HG03558 (cell line): ENCODE measurements around the gene RAB23.

Experiments used
- ATAC-seq: cut with Tn5 transposase; IDR thresholded peaks from one replicate; pipeline ENCODE4 v1.9.1; 2021; ENCODE audit warnings: moderate number of reproducible peaks; ENCODE audit not compliant: unreplicated experiment; ENCODE audit errors: extremely low read depth

Gene RAB23

DNA sequence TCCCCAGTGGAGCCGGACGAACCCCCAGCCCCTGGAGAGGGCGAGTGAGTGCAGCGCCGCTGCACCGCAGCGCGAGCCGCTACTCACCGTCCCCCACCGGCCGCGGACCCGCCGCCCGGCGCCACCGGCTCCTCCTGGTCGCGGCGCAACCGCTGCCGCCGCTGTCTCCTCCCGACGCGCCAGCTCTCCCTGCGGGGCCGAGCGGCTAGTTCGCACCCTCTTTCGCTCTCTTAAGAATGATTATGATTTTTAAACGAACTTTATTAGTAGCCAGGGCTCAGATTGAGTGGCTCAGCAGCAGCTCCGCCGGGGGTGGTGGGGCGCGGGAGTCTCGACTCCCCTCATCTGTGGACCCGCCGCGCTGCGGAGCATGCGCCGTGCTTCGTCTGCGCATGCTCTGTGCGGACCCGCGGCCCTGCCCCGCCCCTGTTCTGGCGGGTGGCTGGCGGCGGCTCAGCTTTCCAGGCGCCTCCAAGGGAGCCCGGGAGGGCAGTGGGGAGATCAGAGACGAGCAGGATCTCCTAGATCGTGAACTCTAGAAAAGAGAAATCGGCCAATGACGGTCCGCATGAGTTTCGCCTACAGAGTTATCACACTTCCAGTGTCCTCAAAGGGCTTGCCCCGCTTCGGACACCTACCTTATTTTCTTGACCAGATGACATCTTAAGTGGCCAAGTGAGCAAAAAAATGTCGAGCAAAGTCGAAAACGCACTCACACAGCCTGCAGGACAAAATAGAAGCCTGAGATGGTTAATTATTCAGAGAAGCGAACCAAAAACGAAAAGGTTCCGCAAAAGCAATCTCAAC, at the start of gene RAB23:
Gene RAB23, minus strand, starts transcription at position 372 of the 807 bp plus-strand sequence. CDS start 11,927 bp downstream, outside the sequence.
- peak; percentile 88 for ATAC-seq

DNA sequence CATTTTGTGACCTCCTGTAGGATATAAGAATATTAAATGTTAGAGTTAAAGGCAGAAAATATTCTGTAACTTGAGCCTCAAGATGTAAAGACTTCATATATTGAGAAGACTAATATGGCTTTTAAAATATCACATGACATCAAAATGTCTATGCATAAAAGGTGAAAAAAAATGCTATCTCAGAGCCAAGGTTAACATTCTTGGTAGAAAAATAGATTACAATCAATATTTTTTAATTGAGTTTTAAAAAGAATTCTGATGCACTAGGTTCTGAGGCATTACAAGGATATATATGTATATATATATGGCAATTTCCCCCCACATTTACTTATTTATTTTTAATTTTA, 46.2 kb upstream of the RAB23 start:
- ATAC-seq, result no peak

DNA sequence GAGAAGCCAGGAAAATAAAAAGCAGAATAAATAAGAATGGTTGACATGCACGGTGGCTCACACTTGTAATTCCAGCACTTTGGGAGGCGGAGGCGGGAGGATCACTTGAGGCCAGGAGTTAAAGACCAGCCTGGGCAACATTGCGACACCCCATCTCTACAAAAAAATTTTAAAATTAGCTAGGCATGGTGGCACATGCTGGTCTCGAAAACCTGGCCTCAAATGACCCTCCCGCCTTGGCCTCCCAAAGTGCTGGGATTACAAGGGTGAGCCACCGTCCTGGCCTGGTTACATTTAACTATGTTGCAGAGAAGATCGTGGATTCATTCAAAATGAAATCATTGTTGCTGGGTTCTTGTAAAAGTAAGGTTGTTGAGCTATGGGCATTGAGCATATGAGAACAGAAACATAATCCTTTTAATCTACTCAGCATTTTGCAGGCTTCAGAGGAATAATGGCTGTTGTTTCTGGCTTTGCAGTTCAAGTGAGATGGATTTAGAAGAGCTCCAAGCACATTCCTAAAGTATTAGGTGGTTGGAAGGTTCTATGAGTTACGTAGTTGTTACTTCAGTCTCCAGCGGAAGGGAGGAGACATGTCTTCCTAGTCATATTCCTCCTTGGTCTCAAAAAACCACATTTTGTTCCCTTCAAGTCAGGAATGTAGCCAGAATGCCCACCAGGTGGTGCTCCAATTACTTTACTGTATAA, 45.6 kb upstream of the RAB23 start:
- no peak for ATAC-seq

DNA sequence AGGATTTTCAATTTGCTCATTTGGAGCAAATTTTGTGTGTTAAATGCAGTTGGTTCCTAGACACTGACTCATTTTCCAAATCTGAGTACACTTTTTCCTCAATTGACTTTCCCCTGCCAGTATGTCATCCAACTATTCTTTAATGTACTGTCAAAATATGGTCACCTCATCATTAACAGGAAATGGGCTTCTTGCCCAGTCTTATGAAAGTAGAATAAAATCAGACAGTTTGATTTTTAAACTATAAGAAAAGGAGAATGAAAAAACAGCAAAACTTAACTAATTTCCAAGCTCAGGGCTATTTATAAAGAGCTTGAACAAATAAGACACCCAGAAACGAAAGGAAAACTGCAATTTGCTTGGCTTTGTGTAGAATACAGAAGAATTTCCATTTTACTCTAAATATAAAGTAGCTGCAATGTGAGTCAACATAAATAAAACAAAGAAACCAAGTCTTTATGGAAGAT, 43.7 kb upstream of the RAB23 start:
- no peak for ATAC-seq

DNA sequence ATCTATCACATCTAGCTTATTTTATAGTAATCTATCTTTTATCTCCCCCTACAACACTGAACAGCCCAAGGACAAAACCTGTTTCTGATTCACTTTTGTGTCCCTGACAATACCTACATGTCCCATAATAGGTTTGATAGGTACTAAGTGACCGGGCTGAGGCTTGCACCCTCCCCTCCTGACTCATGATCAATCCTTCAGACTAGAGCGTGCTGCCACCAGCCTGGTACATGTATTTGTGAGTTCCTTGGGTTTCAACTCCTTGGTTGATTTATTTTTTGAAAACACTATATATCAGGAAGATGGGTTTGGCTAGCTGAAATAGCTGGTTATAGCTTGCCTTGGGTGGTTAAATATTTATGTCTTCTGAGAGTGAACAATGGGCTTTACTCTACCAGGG, 41.6 kb upstream of the RAB23 start:
- no peak for ATAC-seq

DNA sequence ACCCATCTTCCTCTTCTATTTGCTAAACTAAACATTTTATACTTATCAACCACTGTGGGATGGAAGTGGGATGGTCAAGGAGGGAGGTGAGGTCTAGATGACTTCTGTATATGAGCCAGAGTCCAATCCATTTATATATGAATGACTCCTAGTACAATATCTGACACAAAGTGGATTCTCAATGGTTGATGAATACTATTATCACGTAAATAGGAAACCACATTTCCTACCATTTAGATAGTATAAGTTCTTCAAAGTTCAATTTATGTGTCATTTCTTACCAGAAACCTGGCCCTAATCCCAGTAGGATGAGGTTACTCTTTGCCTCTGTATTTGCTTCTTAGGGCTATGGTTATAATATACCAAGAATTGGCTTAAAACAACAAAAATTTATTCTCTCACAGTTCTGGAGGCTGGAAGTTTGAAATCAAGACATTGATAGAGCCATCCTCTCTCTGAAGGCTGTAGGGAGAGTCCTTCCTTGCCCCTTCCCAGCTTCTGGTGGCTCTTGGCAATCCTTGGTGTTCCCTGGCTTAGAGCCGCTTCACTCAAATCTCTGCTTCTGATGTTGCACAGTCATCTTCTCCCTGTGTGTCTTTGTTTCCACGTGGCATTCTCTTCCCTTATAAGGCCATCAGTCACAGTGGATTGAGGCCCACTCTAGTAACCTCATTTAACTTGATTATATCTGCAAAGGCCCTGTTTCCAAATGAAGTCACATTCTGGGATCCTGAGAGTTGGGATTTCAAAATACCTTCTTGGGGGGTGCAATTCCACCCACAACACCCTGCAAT, 41.0 kb upstream of the RAB23 start:
- ATAC-seq, result no peak

DNA sequence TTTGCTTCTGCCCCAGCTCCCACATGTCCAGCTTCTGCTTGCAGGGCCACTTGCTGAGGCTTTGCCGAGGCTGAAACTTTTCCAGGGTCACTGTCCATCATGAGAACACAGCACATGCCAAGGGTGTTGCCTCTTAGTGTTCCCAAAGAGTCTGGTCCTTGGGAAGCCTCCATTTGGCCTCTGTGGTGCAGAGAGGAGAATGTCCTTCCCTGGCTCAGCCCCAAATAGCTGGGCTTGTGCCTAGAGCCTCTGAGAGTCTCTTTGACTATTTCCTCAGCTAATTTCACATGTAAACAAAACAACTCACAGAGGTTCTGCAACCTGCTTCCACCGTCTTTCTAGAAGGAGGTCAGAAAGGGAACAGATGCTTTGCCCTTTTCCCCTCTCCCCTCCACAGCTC, 40.4 kb upstream of the RAB23 start:
- no peak for ATAC-seq

DNA sequence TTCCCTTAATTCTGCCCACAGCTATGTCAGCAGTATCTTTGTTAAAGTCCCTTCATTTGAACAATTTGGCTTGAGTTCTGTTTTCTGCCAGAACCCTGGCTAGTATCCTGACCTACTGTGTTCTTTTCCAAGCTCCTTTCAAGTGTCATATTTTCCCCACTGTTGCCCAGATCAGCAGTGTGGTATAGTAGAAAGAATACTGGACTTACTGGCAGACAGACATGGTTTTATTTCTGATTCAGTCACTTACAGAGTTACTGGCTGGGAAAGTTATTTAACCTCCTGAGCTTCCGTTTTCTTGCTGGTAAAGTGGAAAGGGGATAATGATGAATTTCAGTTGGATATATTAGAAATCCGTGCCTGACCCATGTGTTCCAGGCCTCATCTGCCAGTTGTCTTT, 39.8 kb upstream of the RAB23 start:
- ATAC-seq, result no peak

DNA sequence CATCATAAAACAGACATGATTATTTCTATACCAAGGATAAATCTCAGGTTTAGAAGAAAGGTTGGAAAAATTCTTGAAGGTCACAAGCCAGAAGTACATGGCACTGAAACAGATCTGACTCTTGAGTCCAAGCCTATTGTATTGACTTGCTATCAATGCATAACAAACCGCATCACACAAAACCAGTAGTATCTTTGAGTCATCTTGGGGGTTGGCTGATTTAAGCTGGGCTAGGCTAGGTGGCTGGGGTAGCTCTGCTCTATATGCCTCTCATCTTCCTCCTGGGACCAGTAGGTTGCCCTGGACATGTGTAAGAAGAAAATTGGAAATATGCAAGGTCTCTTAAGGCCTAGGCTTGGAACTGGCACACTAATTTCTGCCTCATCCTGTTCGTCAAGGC, 37.0 kb upstream of the RAB23 start:
- ATAC-seq, result no peak

DNA sequence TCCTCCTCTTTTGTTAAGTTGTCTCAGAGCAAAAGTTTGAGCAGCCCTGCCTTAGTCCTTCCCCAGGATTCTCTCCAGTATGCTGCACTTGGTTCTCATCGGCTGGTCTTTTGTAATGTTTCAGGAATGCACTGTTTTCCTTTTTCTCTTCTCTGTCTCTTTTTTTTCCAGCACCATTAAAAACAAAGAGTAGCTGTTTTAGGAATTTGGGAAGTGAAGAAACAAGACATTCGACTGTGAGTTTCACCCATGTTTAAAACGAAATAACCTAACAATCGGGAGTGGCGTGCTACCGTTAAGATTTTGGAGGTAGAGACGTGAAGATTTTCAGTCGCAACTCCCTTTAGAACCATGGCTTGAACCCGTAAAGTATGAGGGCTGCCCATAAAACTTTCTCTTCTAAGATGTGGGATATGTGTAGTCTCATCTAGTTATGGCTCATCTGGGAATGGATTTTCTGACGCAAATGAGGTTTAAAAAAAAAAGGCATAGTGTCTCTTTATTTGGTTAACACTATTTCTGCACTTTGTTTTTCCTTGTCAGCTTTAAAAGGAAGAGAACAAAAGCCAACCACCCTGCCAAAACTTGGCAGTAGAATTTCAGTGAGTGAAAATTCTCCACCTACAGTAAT, 35.9 kb upstream of the RAB23 start:
- no peak for ATAC-seq

DNA sequence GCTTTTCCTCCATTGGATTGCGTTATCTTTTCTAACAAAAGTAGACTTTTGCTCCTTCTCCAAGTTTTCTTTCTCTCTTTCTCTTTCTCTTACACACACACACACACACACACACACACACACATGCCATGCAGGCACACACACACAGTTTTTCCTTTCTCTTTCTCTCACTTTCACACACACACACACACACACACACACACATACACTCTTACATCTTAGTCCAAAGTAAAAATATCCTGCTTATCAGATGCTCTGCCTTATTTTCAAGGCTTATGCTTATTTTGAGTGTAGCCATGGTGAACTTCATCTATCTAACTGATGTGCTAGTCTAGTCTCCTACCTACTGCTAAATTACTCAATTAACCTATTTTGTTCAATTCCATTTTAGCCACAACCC, 34.4 kb upstream of the RAB23 start:
- ATAC-seq, result no peak

DNA sequence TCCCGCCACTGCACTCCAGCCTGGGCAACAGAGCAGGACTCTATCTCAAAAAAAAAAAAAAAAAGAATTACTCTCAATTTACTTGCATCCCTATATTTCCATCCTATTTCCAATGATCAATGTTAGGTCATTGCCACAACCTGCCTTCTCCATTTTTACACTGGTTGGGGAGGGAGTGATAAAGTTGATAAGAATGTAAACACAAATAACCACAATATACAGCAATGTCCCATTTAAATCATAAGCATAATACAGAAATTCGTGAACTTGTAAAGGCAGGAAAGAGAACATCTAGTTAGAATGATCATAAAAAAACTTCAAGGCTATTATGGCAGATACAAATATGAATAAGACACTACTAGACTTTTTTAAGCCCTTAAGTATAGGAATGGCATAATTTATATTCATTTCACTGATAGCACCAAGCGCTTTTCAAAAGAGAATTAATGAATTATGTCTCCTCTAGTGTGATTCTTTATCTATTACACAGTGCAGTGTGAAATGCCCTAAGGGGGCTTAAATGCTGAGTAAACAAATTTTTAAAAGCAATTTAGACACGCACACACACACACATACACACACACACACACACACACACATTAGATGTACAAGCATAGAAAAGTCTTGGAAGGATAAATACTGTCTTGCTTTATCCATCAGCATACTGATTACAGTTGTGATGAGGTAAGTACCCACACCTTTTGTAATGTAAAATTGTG, 33.5 kb upstream of the RAB23 start:
- ATAC-seq, result no peak

DNA sequence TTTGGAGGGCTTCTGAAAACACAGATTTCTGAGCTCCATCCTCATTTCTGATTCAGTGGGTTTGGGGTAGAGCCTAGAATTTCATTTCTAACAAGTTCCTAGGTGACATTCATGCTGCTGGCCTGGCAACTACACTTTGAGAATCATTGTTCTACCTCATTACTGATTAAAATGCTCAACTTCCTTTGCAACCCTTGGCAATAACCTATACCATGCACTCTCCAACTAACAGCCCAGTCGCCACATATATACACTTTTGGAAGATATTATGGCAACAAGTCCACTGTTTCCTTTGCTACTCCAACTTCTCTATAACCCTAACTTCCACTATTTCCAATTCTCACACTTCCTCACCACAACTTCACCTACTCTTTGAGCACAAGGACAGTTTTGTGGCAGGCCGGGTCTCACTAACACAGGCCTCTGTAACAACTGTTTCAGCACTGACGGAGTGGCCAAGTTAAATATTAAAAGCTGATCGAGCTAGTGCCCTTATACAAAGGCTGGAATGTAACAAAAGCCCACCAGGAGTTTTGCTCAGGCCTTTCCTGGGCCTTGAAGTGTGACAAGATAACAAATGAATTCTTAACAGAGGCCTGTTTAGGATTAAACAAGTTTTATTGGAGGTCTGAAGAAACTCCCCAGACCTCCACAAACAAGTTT, 32.1 kb upstream of the RAB23 start:
- ATAC-seq, result no peak

DNA sequence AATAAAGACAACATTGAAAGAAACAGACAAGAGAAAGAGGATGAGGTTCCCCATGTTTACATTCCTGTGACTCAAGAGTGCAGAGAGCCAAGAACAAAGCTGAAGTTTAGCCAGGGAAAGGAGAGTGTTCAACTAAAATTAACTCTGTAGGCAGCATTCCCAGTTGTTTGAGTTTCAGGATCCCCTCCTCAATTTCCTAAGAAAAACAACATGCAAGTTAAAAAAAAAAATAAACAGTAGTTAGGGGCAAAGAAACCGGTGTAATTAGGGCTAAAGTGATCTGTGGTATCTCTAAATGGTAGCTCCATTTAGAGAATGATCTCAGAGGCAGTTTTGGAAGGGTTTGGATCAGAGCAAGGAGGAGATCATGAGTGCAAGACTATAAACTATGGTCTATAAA, 30.9 kb upstream of the RAB23 start:
- no peak for ATAC-seq

DNA sequence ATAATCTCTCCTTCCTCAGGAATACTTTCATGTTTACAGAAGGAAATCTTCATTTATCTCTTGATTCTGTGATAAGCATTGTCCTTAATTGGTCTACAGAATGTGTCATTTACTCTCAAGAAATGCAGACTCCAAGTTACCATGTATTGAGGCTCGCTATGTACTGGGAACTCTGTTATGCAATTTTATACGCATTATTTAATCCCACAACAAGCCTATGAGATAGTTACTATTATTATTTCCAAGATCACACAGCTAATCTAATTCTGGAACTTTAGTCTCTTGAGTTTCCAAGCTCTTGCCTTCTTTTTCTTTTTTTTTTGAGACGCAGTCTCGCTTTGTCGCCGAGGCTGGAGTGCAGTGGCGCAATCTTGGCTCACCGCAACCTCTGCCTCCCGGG, 30.0 kb upstream of the RAB23 start:
- no peak for ATAC-seq

DNA sequence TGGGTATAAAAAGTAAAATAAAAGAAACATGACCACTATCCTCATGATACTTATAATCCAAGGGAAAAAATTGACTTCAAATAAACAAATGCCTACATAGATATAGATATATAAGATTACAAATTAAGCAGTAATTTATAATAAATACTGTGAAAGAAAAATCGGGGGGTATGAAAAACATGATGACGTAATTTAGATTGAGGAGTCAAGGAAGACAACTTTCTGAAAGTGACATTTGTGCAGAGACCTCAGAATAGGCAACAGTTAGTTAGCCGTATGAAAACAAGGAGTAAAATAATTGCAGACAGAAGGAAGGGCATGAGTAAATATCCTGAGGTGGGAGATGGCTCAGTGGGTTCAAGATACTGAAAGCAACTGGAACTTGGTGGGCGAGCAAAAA, 28.2 kb upstream of the RAB23 start:
- ATAC-seq, result no peak

DNA sequence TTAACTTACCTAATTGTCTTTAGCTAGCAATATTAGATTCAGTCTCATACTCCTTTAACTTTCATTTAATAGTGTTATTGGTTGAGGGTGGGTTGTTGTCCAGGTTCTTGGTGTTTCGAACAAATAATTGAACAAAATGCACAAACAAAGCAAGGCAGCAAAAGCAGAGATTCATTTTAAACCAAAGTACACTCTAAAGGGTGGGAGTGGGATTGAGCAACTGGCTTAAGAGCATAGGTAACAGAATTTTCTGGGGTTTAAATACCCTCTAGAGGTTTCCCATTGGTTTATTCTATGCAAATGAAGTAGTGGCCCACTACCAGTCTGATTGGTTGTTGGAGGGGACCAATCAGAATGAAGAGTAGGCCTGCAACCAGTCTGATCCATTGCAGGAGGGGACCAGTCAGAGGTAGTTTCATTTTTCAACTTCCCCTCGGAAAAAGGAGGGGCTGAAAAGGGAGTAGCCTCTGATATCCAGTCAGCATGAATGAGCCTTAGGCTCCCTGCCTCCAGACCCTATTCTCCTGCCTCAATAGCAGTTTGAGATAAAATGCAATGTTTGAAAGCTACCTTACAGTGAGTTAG, 26.3 kb upstream of the RAB23 start:
- no peak for ATAC-seq

DNA sequence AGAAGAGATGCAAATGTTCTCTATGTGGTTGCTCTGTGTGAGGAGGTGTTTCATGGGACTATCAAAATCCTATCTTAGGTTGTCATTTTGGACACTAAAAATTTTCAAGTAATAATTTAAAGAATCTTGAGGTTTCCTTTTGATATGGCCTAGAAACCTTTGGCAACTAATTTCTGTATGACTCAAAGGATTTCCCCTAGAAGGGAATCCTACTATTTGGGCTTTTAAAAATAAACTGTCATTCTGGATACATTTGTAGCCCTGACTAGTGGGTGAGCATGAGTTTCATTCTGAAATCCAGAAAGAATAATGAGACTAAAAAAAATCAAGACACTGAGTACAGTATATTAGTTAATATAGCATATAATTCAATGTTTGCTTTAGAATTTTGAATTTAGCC, 25.5 kb upstream of the RAB23 start:
- ATAC-seq, result no peak

DNA sequence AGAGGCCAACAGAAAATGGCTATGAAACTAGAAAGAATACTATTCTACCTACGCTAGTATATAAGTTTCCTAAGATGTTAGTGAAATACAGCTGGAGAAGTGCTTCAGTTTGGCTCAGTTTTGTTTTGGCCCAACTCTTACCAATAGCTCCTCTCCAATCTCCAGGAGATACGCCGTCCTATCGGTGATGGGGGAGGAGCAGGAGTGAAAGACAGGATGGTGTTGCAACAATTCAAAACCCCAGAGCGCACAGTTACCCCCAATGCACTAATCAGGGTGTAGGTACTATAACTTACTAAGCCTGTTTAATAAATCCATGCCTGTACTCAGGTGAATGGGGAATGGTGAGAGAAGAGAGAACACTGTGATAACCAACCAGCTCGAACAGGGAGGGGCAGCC, 24.2 kb upstream of the RAB23 start:
- no peak for ATAC-seq
